SK-N-DZ (cell line): ENCODE data around the gene TKTL2.
"Not testable (repeated sequence)": the region's sequence is repeated elsewhere in the genome, so short reads cannot be mapped to it uniquely, and the experiment has no call there.

Experiments used
- DNase-seq: peaks from one replicate; pipeline ENCODE4 v3.0.0-alpha.2; 2015; ENCODE audit warnings: low spot score

The TKTL2 gene

GRCh38 chr4:163447481-163447880 lies 26.1 kb downstream of the TKTL2 start:
- no peak for DNase-seq

- DNase-seq, result not testable (repeated sequence)
Measured at GRCh38 chr4:163447023-163447422, 26.5 kb downstream of the TKTL2 start.

- DNase-seq, result no peak
Measured at GRCh38 chr4:163440040-163440439, 33.5 kb downstream of the TKTL2 start.
